ENCODE results near the gene RALGPS2.
A peak's percentile ranks its signal among the peaks of the same experiment; 100 is the strongest.

Gene RALGPS2

DNA sequence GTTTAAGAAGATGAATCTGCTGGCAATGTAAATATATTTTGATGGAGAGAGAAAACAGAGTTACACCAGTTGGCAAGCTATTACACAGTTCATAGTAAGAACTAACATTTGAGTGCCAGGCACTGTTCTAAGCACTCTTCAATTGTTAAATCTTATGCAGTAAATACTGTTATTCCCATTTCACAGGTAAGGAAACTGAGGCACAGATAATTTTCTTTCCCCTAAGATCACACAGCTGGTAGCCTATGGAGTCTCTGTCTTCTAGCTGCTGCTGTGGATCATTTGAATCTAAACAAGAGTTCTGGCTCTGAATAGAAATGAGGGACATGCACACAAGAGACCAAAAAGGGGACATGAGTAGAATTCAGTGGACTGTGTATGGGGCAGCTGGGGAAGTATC lies 137.8 kb downstream of the RALGPS2 start:
- DNase-seq (ENCODE audit: low read depth), result no peak
- H3K4me3 ChIP-seq (ENCODE audit: control insufficient read depth, low read depth, low read length), result no peak overlapping the region
- TF ChIP-seq, protein P1, sequence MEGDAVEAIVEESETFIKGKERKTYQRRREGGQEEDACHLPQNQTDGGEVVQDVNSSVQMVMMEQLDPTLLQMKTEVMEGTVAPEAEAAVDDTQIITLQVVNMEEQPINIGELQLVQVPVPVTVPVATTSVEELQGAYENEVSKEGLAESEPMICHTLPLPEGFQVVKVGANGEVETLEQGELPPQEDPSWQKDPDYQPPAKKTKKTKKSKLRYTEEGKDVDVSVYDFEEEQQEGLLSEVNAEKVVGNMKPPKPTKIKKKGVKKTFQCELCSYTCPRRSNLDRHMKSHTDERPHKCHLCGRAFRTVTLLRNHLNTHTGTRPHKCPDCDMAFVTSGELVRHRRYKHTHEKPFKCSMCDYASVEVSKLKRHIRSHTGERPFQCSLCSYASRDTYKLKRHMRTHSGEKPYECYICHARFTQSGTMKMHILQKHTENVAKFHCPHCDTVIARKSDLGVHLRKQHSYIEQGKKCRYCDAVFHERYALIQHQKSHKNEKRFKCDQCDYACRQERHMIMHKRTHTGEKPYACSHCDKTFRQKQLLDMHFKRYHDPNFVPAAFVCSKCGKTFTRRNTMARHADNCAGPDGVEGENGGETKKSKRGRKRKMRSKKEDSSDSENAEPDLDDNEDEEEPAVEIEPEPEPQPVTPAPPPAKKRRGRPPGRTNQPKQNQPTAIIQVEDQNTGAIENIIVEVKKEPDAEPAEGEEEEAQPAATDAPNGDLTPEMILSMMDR (conservative IDR thresholded peaks at IDR 0.05; ENCODE audit: control insufficient read depth, insufficient read depth, low read depth, low read length), result no peak

DNA sequence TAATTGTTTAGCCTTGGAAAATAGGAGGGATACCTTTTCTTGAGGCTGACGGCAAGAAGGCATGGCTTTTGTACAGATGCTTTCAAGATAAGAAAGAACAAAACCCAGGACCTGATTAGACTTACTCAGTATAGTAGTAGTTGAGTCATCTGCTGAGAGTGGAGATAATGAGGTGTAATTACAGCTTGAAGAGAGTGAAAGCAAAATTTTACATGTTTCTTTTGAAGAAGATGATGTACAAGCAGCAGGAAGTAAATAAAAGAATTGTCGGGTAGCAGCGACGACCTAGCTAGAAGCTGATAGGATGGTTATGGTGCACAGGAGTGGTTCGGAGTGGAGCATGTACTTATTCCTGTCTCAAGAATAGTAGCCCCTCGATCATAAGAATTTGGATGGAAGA lies 139.3 kb downstream of the RALGPS2 start:
- DNase-seq (ENCODE audit: low read depth), result peak; percentile 20
- no peak overlapping the region for H3K4me3 ChIP-seq (ENCODE audit: control insufficient read depth, low read depth, low read length)
- TF ChIP-seq, protein P1 (conservative IDR thresholded peaks at IDR 0.05; ENCODE audit: control insufficient read depth, insufficient read depth, low read depth, low read length), result no peak

DNA sequence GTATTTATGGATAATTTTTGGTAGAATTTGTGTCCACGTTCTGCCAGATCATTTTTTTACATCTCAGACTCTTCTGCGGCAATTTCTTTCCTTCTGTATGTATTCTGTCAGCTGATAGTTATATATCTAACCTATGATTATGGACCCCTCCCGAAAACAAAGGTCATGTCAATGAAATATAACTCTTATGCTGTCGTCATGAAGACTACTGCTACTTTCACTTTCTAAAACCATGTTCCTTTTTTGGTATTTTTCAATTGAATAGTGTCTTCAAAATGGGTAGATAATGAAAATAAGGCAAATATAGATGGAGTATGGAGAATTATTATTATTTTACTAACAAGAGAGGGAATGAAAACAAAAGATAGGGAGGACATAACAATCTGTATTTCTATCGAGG lies 142.6 kb downstream of the RALGPS2 start:
- TF ChIP-seq, protein P1 (conservative IDR thresholded peaks at IDR 0.05; ENCODE audit: control insufficient read depth, insufficient read depth, low read depth, low read length), result no peak
- peak; percentile 55 for DNase-seq (ENCODE audit: low read depth)
- peak overlapping the region; percentile 30 for H3K4me3 ChIP-seq (ENCODE audit: control insufficient read depth, low read depth, low read length)

DNA sequence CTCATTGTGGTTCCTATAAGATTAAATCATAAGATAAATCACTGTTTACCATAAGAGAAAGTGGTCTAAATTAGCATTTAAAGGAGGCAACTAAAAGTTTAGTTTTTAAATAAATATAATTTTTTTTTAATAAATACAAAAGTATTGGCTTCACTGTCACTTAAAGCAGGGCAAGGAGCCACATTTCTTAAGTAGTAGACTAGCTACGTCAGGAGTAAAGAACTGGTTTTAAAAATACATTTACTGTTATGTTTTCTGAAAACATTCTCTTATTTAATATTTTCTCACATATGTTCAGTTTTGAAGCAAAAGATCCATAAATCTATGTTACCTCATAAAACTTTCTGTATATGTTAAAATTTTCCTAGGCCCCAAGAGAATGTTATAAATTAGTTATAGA lies 143.7 kb downstream of the RALGPS2 start:
- peak overlapping the region; percentile 14 for H3K4me3 ChIP-seq (ENCODE audit: control insufficient read depth, low read depth, low read length)
- peak; percentile 6 for DNase-seq (ENCODE audit: low read depth)
- TF ChIP-seq, protein P1 (conservative IDR thresholded peaks at IDR 0.05; ENCODE audit: control insufficient read depth, insufficient read depth, low read depth, low read length), result no peak

DNA sequence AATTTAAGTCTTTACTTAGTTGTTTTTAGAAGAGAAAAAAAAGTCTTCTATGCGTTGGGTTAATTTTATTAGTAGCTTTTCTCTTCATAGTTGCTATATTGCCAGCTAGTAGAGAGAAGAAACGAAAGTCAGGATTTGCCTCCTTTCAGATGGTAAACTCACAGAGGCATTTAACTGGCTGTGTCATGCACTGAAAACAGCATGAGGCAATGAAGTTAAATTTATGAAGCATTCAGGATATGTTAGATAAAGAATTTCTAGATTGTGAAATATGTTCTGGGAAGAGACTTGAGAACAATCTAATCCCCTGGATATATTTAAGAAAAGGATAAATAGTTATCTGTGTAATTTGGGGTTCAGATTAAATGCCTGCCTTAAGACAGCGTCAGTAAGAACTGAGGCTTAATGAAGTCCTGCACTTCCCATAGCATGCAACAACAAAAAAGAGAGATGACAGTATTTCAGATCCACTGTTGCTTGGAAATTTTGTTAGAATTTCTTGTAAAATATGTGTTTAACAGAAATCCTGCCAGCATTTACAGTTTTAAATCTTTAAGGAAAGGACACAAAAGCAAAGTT lies 144.2 kb downstream of the RALGPS2 start:
- H3K4me3 ChIP-seq (ENCODE audit: control insufficient read depth, low read depth, low read length), result peak overlapping the region; percentile 11
- TF ChIP-seq, protein P1 (conservative IDR thresholded peaks at IDR 0.05; ENCODE audit: control insufficient read depth, insufficient read depth, low read depth, low read length), result no peak
- DNase-seq (ENCODE audit: low read depth), result peak; percentile 74

DNA sequence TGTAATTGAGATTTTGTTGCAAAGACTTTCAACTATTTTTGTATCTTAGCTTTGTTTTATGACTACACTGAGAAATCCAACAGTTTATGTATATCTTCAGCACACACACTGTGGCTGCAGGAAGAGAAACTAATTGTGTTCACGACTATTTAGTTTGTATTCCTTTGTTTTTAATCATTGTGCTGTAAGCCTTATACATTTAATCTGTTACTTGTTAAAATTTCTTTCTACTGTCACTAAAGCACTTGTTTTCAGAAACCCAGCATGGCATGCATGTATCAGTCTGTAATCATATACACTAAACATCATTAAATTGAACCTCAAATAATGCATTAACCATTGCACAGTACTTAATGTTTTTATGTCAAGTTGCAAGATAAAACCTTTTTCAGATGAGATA lies 145.2 kb downstream of the RALGPS2 start:
- H3K4me3 ChIP-seq (ENCODE audit: control insufficient read depth, low read depth, low read length), result no peak overlapping the region
- DNase-seq (ENCODE audit: low read depth), result no peak
- TF ChIP-seq, protein P1 (conservative IDR thresholded peaks at IDR 0.05; ENCODE audit: control insufficient read depth, insufficient read depth, low read depth, low read length), result no peak

DNA sequence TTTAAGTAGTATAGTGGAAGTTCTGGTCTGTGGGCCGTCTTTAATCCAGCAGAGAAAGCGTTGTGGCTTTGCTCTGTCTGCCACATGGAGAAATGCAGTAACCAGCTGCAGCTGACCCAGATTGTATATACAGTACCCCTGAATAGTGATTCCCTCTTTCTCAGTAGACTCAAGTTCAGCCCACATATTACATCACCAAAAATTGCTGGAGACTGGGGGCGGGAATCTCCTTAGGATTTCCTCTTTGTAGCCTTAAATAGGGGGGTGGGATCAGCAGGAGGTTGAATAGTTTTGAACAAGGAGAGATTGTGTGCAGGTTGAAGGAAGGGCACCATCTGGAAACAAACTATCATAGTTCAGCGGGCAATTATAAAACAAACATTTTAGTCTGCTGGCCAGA lies 145.9 kb downstream of the RALGPS2 start, which contains the start of gene ANGPTL1:
Gene ANGPTL1 (minus strand): TSS at position 134 of the 400 bp plus-strand sequence. CDS start 5,301 bp downstream, outside the sequence.
- DNase-seq (ENCODE audit: low read depth), result peak; percentile 45
- TF ChIP-seq, protein P1 (conservative IDR thresholded peaks at IDR 0.05; ENCODE audit: control insufficient read depth, insufficient read depth, low read depth, low read length), result no peak
- no peak within 1 kb of the TSS for H3K4me3 ChIP-seq (ENCODE audit: control insufficient read depth, low read depth, low read length)
